Spleen (tissue), 11 donors: ENCODE results near the gene CFHR2. TPM values are rescaled to one million over a fixed set of nuclear protein-coding genes. Genes with fewer than 3 reads are reported as not detected.

Source experiments
- DNase-seq: peaks from one replicate; pipeline ENCODE4 v3.0.0-alpha.2; 2020
- H3K27ac ChIP-seq, 8 donors: fragments of 200-600 bp; sonication (generic) in 7 of 8; 1 replicate in 4 of 8; 2 replicates in 4 of 8; pipeline versions ENCODE4 v1.5.0 to v1.8.0; 2016 to 2021; ENCODE audit warnings: inconsistent platforms in 4 of 8, mild to moderate bottlenecking in 4 of 8, moderate library complexity in 1 of 8
- H3K27me3 ChIP-seq, 7 donors: fragments of 200-600 bp; sonication (generic) in 6 of 7; replicated peaks in 1 of 7; 1 replicate in 4 of 7; 2 replicates in 3 of 7; pipeline versions ENCODE4 v1.5.0 to v1.8.0; 2016 to 2021; ENCODE audit warnings: inconsistent platforms in 3 of 7, mild to moderate bottlenecking in 1 of 7
- H3K36me3 ChIP-seq, 6 donors: fragments of 200-600 bp; sonication (generic) in 5 of 6; 1 replicate in 4 of 6; 2 replicates in 2 of 6; pipeline versions ENCODE4 v1.5.0 to v1.8.0; 2016 to 2021; ENCODE audit warnings: inconsistent platforms in 2 of 6
- H3K4me1 ChIP-seq, 6 donors: fragments of 200-600 bp; sonication (generic) in 5 of 6; 1 replicate in 3 of 6; 2 replicates in 3 of 6; pipeline versions ENCODE4 v1.5.0 to v1.8.0; 2016 to 2021; ENCODE audit warnings: inconsistent platforms in 3 of 6
- H3K4me3 ChIP-seq, 8 donors: fragments of 200-600 bp; sonication (generic) in 7 of 8; 1 replicate in 4 of 8; 2 replicates in 4 of 8; pipeline versions ENCODE4 v1.5.0 to v1.8.0; 2016 to 2021; ENCODE audit warnings: inconsistent platforms in 4 of 8, mild to moderate bottlenecking in 4 of 8, moderate library complexity in 2 of 8
- H3K9me3 ChIP-seq, 8 donors: fragments of 200-600 bp; sonication (generic) in 7 of 8; 1 replicate in 4 of 8; 2 replicates in 4 of 8; pipeline versions ENCODE4 v1.5.0 to v1.8.0; 2016 to 2021; ENCODE audit warnings: inconsistent platforms in 4 of 8
- CTCF ChIP-seq, 11 experiments: fragments of 200-600 bp in 7 of 11; fragments of 450-650 bp in 4 of 11; sonication (generic) in 4 of 11; IDR thresholded peaks in 8 of 11; conservative IDR thresholded peaks in 3 of 11; 1 replicate in 7 of 11; 2 replicates in 4 of 11; pipeline versions ENCODE4 v1.4.0 to v1.8.0; 2016 to 2021; ENCODE audit warnings: antibody characterized with exemption in 11 of 11, inconsistent platforms in 4 of 11, mild to moderate bottlenecking in 1 of 11
- POLR2A ChIP-seq, 3 donors: fragments of 450-650 bp; IDR thresholded peaks; one replicate each; pipeline ENCODE4 v1.5.1; 2017; ENCODE audit warnings: antibody characterized with exemption in 3 of 3, mild to moderate bottlenecking in 1 of 3
- POLR2AphosphoS5 ChIP-seq, 3 donors: sonication (generic); formaldehyde crosslinking; IDR thresholded peaks; one replicate each; pipeline ENCODE4 v1.5.1; 2017; ENCODE audit warnings: antibody characterized with exemption in 3 of 3
- WGBS, 5 donors: extraction: QIAGEN DNeasy Blood & Tissue Kit in 3 of 5; methylation state at CpG; one replicate each; pipeline versions ENCODE4 v1.1.5 to v1.1.7; 2013 to 2018; 5-methylcytosine and 5-hydroxymethylcytosine counted together
- intact Hi-C: fragments of 100-400 bp; cut with DNase I; formaldehyde crosslinking; loops from one replicate; pipeline ENCODE4 v1.15.0; 2023; ENCODE audit warnings: low total_unique reads
- polyA plus RNA-seq, 3 donors: library from polyadenylated mRNA; stranded (reverse); fragments of 200-250 nt; gene quantifications; one replicate each; pipeline ENCODE4 v1.2.1, GENCODE V29; 2013
- total RNA-seq, 7 donors: library from RNA; depleted of rRNA in 3 of 7; stranded (reverse); fragments of >200 nt in 3 of 7; fragmentation: NEBNext Ultra II Directional in 4 of 7; extraction: Animal tissue kit (Norgen Biotek cat#: 25700) in 4 of 7; gene quantifications; one replicate each; pipeline versions ENCODE4 v1.1.0 to v1.2.1, GENCODE V29; 2016 to 2021
- donor health status: healthy with polysubstance abuse.
- donor health status: DM: no; HTN: no; CAD: no; lungs with moderate emphysema.
- donor health status: DM: no; HTN: no; CAD: no.
- donor health status: Bipolar disorder and iron deficiency.
- donor health status: healthy.
- donor health status: DM: no; HTN: no; CAD: no.
- donor health status: DM: yes; HTN: yes; CAD: no.

The CFHR2 gene
- total and polyA plus RNA-seq, 10 donors, result not detected

- H3K27ac ChIP-seq, result no peak overlapping the region
- no peaks in the 10 kb centered on the region for H3K36me3 ChIP-seq
- WGBS, 5 donors, result 65 to 86% (median 73%) methylated on average over 2 of the region's 2 CpGs
- no peaks in the 10 kb centered on the region for H3K9me3 ChIP-seq
- H3K4me1 ChIP-seq, result no peaks in the 10 kb centered on the region
- H3K27me3 ChIP-seq, result peaks cover 0 to 10% (median 0%) of the 10 kb centered on the region in 7 donors
- no peak for DNase-seq
- TF ChIP-seq CTCF (IDR thresholded peaks at IDR 0.05 in 8 of 11, conservative IDR thresholded peaks at IDR 0.05 in 3 of 11) (no peak), POLR2AphosphoS5 (IDR thresholded peaks at IDR 0.05) (no peak), POLR2A (IDR thresholded peaks at IDR 0.05) (no peak)
- intact Hi-C loops, result no loop called here
- H3K4me3 ChIP-seq, result no peak overlapping the region
Observed at GRCh38 chr1:196993916-196994315, 50.4 kb downstream of the CFHR2 start.

- 84 to 93% (median 87%) methylated on average over 1 of the region's 1 CpG for WGBS, 5 donors
- Histone ChIP-seq H3K36me3 (no peaks in the 10 kb centered on the region), H3K27me3 (no peaks in the 10 kb centered on the region), H3K4me1 (no peaks in the 10 kb centered on the region), H3K9me3 (no peaks in the 10 kb centered on the region), H3K27ac (no peak overlapping the region), H3K4me3 (no peak overlapping the region)
- no peak for TF ChIP-seq POLR2A (IDR thresholded peaks at IDR 0.05)
- TF ChIP-seq CTCF (IDR thresholded peaks at IDR 0.05 in 8 of 11, conservative IDR thresholded peaks at IDR 0.05 in 3 of 11), result no peak
- TF ChIP-seq POLR2AphosphoS5 (IDR thresholded peaks at IDR 0.05), result no peak
- no peak for DNase-seq
- intact Hi-C loops, result no loop called here
Observed at GRCh38 chr1:196997423-196997822, 53.9 kb downstream of the CFHR2 start.

GRCh38 chr1:197001828-197002227 lies 58.3 kb downstream of the CFHR2 start:
- no peak overlapping the region for H3K4me3 ChIP-seq
- no peak for DNase-seq
- H3K27me3 ChIP-seq, result no peaks in the 10 kb centered on the region
- intact Hi-C loops, result no loop called here
- WGBS, 5 donors, result 76 to 86% (median 83%) methylated on average over 2 of the region's 2 CpGs
- no peaks in the 10 kb centered on the region for H3K4me1 ChIP-seq
- no peaks in the 10 kb centered on the region for H3K36me3 ChIP-seq
- H3K27ac ChIP-seq, result no peak overlapping the region
- H3K9me3 ChIP-seq, result no peaks in the 10 kb centered on the region
- no peak for TF ChIP-seq POLR2A (IDR thresholded peaks at IDR 0.05)
- TF ChIP-seq POLR2AphosphoS5 (IDR thresholded peaks at IDR 0.05), result no peak
- no peak for TF ChIP-seq CTCF (IDR thresholded peaks at IDR 0.05 in 8 of 11, conservative IDR thresholded peaks at IDR 0.05 in 3 of 11)

GRCh38 chr1:197003132-197003531 lies 59.6 kb downstream of the CFHR2 start:
- DNase-seq, result no peak
- Histone ChIP-seq H3K9me3 (no peaks in the 10 kb centered on the region), H3K27ac (no peak overlapping the region), H3K4me3 (no peak overlapping the region), H3K36me3 (no peaks in the 10 kb centered on the region), H3K27me3 (no peaks in the 10 kb centered on the region), H3K4me1 (no peaks in the 10 kb centered on the region)
- TF ChIP-seq POLR2AphosphoS5 (IDR thresholded peaks at IDR 0.05) (no peak), POLR2A (IDR thresholded peaks at IDR 0.05) (no peak), CTCF (IDR thresholded peaks at IDR 0.05 in 8 of 11, conservative IDR thresholded peaks at IDR 0.05 in 3 of 11) (no peak)
- whole genome bisulfite sequencing, 5 donors, result 45 to 90% (median 52%) methylated on average over 2 of the region's 2 CpGs
- intact Hi-C loops, result no loop called here
